Osteocyte (in vitro differentiated cells): ENCODE results near the gene F3. TPM values are rescaled to one million over a fixed set of nuclear protein-coding genes. Genes with fewer than 3 reads are reported as not detected.
A peak's percentile ranks its signal among the peaks of the same experiment; 100 is the strongest.

Source experiments
- DNase-seq: peaks from one replicate; pipeline ENCODE4 v3.0.0; 2021; ENCODE audit warnings: mixed read lengths; ENCODE audit not compliant: unreplicated experiment; ENCODE audit errors: extremely low spot score
- H3K27ac Mint-ChIP-seq: one replicate; pipeline ENCODE4 v1.8.0; 2021; ENCODE audit warnings: mild to moderate bottlenecking, mixed read lengths; ENCODE audit not compliant: unreplicated experiment
- H3K27me3 Mint-ChIP-seq: one replicate; pipeline ENCODE4 v1.8.0; 2021; ENCODE audit warnings: mixed read lengths; ENCODE audit not compliant: unreplicated experiment
- H3K36me3 Mint-ChIP-seq: one replicate; pipeline ENCODE4 v1.8.0; 2021; ENCODE audit warnings: mixed read lengths; ENCODE audit not compliant: unreplicated experiment
- H3K4me1 Mint-ChIP-seq: one replicate; pipeline ENCODE4 v1.8.0; 2021; ENCODE audit warnings: mixed read lengths; ENCODE audit not compliant: unreplicated experiment
- H3K4me3 Mint-ChIP-seq: one replicate; pipeline ENCODE4 v1.8.0; 2021; ENCODE audit warnings: mild to moderate bottlenecking, moderate library complexity, mixed read lengths; ENCODE audit not compliant: unreplicated experiment
- H3K9me3 Mint-ChIP-seq: one replicate; pipeline ENCODE4 v1.8.0; 2021; ENCODE audit warnings: mixed read lengths; ENCODE audit not compliant: unreplicated experiment
- CTCF ChIP-seq: fragments of 200-600 bp; sonication (generic); IDR thresholded peaks from 2 replicates; pipeline ENCODE4 v1.5.0; 2021; ENCODE audit warnings: antibody characterized with exemption, mild to moderate bottlenecking, moderate library complexity
- total RNA-seq: library from RNA; stranded (reverse); gene quantifications from 2 replicates; pipeline ENCODE4 v1.2.1, GENCODE V29; 2021

Gene F3
- total RNA-seq, 1 donor from 2014 or later, result 12.1 TPM

GRCh38 chr1:94539496-94539895 lies 2.1 kb downstream of the F3 start:
- peak overlapping the region; percentile 79 for H3K4me3 Mint-ChIP-seq
- no peak for TF ChIP-seq CTCF
- peaks cover 46% of the 10 kb centered on the region for H3K4me1 Mint-ChIP-seq
- DNase-seq, result no peak
- H3K27me3 Mint-ChIP-seq, result no peaks in the 10 kb centered on the region
- no peaks in the 10 kb centered on the region for H3K9me3 Mint-ChIP-seq
- no peak overlapping the region for H3K27ac Mint-ChIP-seq
- peaks cover 18% of the 10 kb centered on the region for H3K36me3 Mint-ChIP-seq

- Mint-ChIP-seq H3K4me1 (peaks cover 37% of the 10 kb centered on the region), H3K9me3 (no peaks in the 10 kb centered on the region), H3K27me3 (no peaks in the 10 kb centered on the region), H3K4me3 (peak overlapping the region; percentile 47), H3K27ac (no peak overlapping the region), H3K36me3 (peaks cover 24% of the 10 kb centered on the region)
- DNase-seq, result no peak
- no peak for TF ChIP-seq CTCF
Measured at GRCh38 chr1:94538243-94538827, 3.2 kb downstream of the F3 start.

GRCh38 chr1:94537254-94537653 lies 4.3 kb downstream of the F3 start:
- H3K27ac Mint-ChIP-seq, result no peak overlapping the region
- no peak for TF ChIP-seq CTCF
- H3K4me1 Mint-ChIP-seq, result peaks cover 26% of the 10 kb centered on the region
- DNase-seq, result no peak
- H3K9me3 Mint-ChIP-seq, result no peaks in the 10 kb centered on the region
- H3K4me3 Mint-ChIP-seq, result no peak overlapping the region
- H3K27me3 Mint-ChIP-seq, result no peaks in the 10 kb centered on the region
- H3K36me3 Mint-ChIP-seq, result peaks cover 31% of the 10 kb centered on the region

- H3K36me3 Mint-ChIP-seq, result peaks cover 33% of the 10 kb centered on the region
- no peaks in the 10 kb centered on the region for H3K9me3 Mint-ChIP-seq
- no peak overlapping the region for H3K27ac Mint-ChIP-seq
- H3K4me3 Mint-ChIP-seq, result no peak overlapping the region
- H3K4me1 Mint-ChIP-seq, result peaks cover 19% of the 10 kb centered on the region
- H3K27me3 Mint-ChIP-seq, result no peaks in the 10 kb centered on the region
- no peak for DNase-seq
- TF ChIP-seq CTCF, result no peak
Measured at GRCh38 chr1:94535879-94536278, 5.7 kb downstream of the F3 start.

GRCh38 chr1:94535095-94535494 lies 6.5 kb downstream of the F3 start:
- TF ChIP-seq CTCF, result no peak

More at GRCh38 chr1:94535095-94535494, 6.5 kb downstream of the F3 start:
- Mint-ChIP-seq H3K4me1 (peaks cover 12% of the 10 kb centered on the region), H3K27ac (no peak overlapping the region), H3K4me3 (no peak overlapping the region), H3K9me3 (no peaks in the 10 kb centered on the region), H3K36me3 (peaks cover 38% of the 10 kb centered on the region), H3K27me3 (no peaks in the 10 kb centered on the region)
- no peak for DNase-seq
